Osteocyte (in vitro differentiated cells): Measurements from ENCODE around the gene MAP3K3. TPM values are rescaled to one million over a fixed set of nuclear protein-coding genes. Genes with fewer than 3 reads are reported as not detected.

Source experiments
- DNase-seq: peaks from one replicate; pipeline ENCODE4 v3.0.0; 2021; ENCODE audit warnings: mixed read lengths; ENCODE audit not compliant: unreplicated experiment; ENCODE audit errors: extremely low spot score
- H3K27ac Mint-ChIP-seq: one replicate; pipeline ENCODE4 v1.8.0; 2021; ENCODE audit warnings: mild to moderate bottlenecking, mixed read lengths; ENCODE audit not compliant: unreplicated experiment
- H3K27me3 Mint-ChIP-seq: one replicate; pipeline ENCODE4 v1.8.0; 2021; ENCODE audit warnings: mixed read lengths; ENCODE audit not compliant: unreplicated experiment
- H3K36me3 Mint-ChIP-seq: one replicate; pipeline ENCODE4 v1.8.0; 2021; ENCODE audit warnings: mixed read lengths; ENCODE audit not compliant: unreplicated experiment
- H3K4me1 Mint-ChIP-seq: one replicate; pipeline ENCODE4 v1.8.0; 2021; ENCODE audit warnings: mixed read lengths; ENCODE audit not compliant: unreplicated experiment
- H3K4me3 Mint-ChIP-seq: one replicate; pipeline ENCODE4 v1.8.0; 2021; ENCODE audit warnings: mild to moderate bottlenecking, moderate library complexity, mixed read lengths; ENCODE audit not compliant: unreplicated experiment
- H3K9me3 Mint-ChIP-seq: one replicate; pipeline ENCODE4 v1.8.0; 2021; ENCODE audit warnings: mixed read lengths; ENCODE audit not compliant: unreplicated experiment
- total RNA-seq: library from RNA; stranded (reverse); gene quantifications from 2 replicates; pipeline ENCODE4 v1.2.1, GENCODE V29; 2021
- TF ChIP-seq, protein P1 (sequence below): fragments of 200-600 bp; sonication (generic); IDR thresholded peaks from 2 replicates; pipeline ENCODE4 v1.5.0; 2021; ENCODE audit warnings: antibody characterized with exemption, mild to moderate bottlenecking, moderate library complexity

Gene MAP3K3
- total RNA-seq, 1 donor from 2014 or later: 41.0 TPM

- H3K36me3 Mint-ChIP-seq: peaks cover 25% of the 10 kb centered on the region
- H3K9me3 Mint-ChIP-seq: no peaks in the 10 kb centered on the region
- TF ChIP-seq, protein P1, sequence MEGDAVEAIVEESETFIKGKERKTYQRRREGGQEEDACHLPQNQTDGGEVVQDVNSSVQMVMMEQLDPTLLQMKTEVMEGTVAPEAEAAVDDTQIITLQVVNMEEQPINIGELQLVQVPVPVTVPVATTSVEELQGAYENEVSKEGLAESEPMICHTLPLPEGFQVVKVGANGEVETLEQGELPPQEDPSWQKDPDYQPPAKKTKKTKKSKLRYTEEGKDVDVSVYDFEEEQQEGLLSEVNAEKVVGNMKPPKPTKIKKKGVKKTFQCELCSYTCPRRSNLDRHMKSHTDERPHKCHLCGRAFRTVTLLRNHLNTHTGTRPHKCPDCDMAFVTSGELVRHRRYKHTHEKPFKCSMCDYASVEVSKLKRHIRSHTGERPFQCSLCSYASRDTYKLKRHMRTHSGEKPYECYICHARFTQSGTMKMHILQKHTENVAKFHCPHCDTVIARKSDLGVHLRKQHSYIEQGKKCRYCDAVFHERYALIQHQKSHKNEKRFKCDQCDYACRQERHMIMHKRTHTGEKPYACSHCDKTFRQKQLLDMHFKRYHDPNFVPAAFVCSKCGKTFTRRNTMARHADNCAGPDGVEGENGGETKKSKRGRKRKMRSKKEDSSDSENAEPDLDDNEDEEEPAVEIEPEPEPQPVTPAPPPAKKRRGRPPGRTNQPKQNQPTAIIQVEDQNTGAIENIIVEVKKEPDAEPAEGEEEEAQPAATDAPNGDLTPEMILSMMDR: no peak
- no peak overlapping the region for H3K4me3 Mint-ChIP-seq
- H3K27me3 Mint-ChIP-seq: no peaks in the 10 kb centered on the region
- DNase-seq: no peak
- H3K27ac Mint-ChIP-seq: no peak overlapping the region
- H3K4me1 Mint-ChIP-seq: peaks cover 4% of the 10 kb centered on the region
Measured at GRCh38 chr17:63688396-63689020, 66.3 kb downstream of the MAP3K3 start.

DNA sequence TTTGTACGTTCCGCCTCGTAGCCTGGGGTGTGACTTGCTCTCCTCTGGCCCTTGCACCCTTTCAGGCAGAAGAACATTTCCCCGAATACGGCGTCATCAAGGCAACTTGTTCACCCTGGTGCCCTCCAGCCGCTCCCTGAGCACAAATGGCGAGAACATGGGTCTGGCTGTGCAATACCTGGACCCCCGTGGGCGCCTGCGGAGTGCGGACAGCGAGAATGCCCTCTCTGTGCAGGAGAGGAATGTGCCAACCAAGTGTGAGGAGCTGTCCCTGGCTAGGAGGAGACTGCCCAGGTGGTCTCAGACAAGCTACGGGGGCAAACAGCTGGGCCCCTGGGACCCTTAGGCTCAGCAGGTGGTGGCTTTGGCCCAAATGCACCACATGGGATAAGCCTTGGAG is 67.3 kb downstream of the MAP3K3 start:
- no peak overlapping the region for H3K27ac Mint-ChIP-seq
- no peak for DNase-seq
- no peak overlapping the region for H3K4me3 Mint-ChIP-seq
- TF ChIP-seq, protein P1: no peak
- peaks cover 7% of the 10 kb centered on the region for H3K4me1 Mint-ChIP-seq
- peaks cover 25% of the 10 kb centered on the region for H3K36me3 Mint-ChIP-seq
- H3K9me3 Mint-ChIP-seq: no peaks in the 10 kb centered on the region
- H3K27me3 Mint-ChIP-seq: no peaks in the 10 kb centered on the region

DNA sequence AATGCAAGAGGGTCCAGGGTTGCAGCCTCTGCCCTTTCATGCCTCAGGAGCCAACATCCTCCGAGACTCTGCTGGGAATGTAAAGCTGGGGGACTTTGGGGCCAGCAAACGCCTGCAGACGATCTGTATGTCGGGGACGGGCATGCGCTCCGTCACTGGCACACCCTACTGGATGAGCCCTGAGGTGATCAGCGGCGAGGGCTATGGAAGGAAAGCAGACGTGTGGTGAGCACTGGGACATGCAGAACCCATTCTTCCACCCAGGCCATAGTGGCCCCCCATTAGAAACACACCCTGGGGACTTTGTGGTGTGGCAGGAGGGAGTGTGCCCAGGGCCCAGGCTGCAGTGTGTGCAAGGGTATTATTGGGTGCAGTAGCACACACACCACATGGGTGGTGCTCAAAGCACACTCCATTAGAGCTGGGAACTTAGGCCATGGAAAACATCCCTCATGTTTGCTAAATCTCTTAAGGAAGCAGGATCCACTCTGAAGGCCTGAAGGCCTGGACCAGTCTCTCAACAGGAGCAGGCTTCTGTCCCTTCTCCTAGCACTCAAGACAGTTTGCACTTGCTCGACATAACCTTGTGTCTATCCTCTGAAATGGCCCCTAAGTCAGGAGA is 70.1 kb downstream of the MAP3K3 start:
- H3K9me3 Mint-ChIP-seq: no peaks in the 10 kb centered on the region
- no peak for DNase-seq
- TF ChIP-seq, protein P1: no peak
- H3K36me3 Mint-ChIP-seq: peaks cover 20% of the 10 kb centered on the region
- H3K27ac Mint-ChIP-seq: no peak overlapping the region
- H3K4me3 Mint-ChIP-seq: no peak overlapping the region
- H3K27me3 Mint-ChIP-seq: no peaks in the 10 kb centered on the region
- H3K4me1 Mint-ChIP-seq: peaks cover 7% of the 10 kb centered on the region

GRCh38 chr17:63693411-63694113 is 71.3 kb downstream of the MAP3K3 start:
- TF ChIP-seq, protein P1: no peak
- Mint-ChIP-seq H3K36me3 (peaks cover 16% of the 10 kb centered on the region), H3K4me3 (no peak overlapping the region), H3K27me3 (no peaks in the 10 kb centered on the region), H3K27ac (no peak overlapping the region), H3K9me3 (no peaks in the 10 kb centered on the region), H3K4me1 (peaks cover 12% of the 10 kb centered on the region)
- no peak for DNase-seq
